Measurements from ENCODE around the gene ANKIB1. TPM values are rescaled to one million over a fixed set of nuclear protein-coding genes. Genes with fewer than 3 reads are reported as not detected.
"Not testable (repeated sequence)": the region's sequence is repeated elsewhere in the genome, so short reads cannot be mapped to it uniquely, and the experiment has no call there.

The ANKIB1 gene
- total RNA-seq, 4 donors from 2014 or later, result 11.5 to 24.2 (median 12.5) TPM

DNA sequence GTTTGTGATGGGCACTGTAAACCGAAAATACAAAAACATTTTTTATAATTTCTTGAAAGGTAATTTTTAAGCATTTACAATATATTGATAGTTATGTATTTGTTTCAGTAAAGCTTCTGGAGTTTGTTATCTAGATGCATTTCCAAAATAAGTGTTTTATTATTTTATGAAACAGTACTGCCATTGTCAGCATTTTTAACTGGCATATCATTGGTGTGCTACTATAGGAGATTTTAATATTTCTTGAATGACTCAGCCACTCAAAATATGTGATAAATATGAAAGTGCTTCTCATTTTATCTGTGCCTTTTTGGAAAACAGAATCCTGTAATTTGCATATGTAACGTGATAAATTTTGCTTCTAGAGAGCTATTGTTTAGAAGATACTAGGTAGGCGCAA, 97.9 kb downstream of the ANKIB1 start:
- Histone ChIP-seq H3K4me3 (no peak overlapping the region), H3K27me3 (no peaks in the 10 kb centered on the region), H3K36me3 (peaks cover 0 to 14% of the 10 kb centered on the region in 2 donors), H3K4me1 (no peaks in the 10 kb centered on the region), H3K27ac (no peak overlapping the region), H3K9me3 (no peaks in the 10 kb centered on the region)
- intact Hi-C loops (cut with DNase I; ENCODE audit: low total_unique reads) (no loop called here), in situ Hi-C loops (cut with MboI; ENCODE audit: low sequenced_read_pairs in 4 of 4) (no loop called here)
- TF ChIP-seq POLR2A (IDR thresholded peaks at IDR 0.05) (no peak), CTCF (IDR thresholded peaks at IDR 0.05 in 4 of 5, conservative IDR thresholded peaks at IDR 0.05 in 1 of 5) (no peak)
- ATAC-seq (no peak), DNase-seq (no peak)

DNA sequence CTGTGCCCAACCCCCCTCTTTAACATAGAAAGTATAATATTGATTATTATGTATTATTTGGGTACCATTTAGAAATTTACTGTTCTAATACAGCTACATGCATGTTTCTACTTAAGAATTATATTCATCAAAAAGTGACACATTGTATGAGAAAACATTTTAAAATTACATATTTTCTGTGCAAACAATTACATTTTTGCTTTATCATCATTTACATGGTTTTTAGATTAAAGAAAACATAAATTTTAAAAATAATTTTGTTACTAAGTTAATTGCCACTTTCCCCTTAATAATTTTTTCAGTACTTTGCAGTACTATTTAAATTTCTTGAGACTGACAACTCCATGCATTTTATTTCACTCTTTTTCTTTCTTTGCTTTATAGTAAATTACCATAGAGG, 106.2 kb downstream of the ANKIB1 start:
- no peaks in the 10 kb centered on the region for H3K27me3 ChIP-seq
- no peak overlapping the region for H3K27ac ChIP-seq
- no peak for DNase-seq
- in situ Hi-C loops (cut with MboI; ENCODE audit: low sequenced_read_pairs in 4 of 4) (no loop called here), intact Hi-C loops (cut with DNase I; ENCODE audit: low total_unique reads) (no loop called here)
- ATAC-seq, result no peak
- no peaks in the 10 kb centered on the region for H3K9me3 ChIP-seq
- no peak overlapping the region for H3K4me3 ChIP-seq
- TF ChIP-seq CTCF (IDR thresholded peaks at IDR 0.05 in 4 of 5, conservative IDR thresholded peaks at IDR 0.05 in 1 of 5) (no peak), POLR2A (IDR thresholded peaks at IDR 0.05) (no peak)
- peaks cover 3 to 26% of the 10 kb centered on the region in 2 donors for H3K36me3 ChIP-seq
- H3K4me1 ChIP-seq, result no peaks in the 10 kb centered on the region

DNA sequence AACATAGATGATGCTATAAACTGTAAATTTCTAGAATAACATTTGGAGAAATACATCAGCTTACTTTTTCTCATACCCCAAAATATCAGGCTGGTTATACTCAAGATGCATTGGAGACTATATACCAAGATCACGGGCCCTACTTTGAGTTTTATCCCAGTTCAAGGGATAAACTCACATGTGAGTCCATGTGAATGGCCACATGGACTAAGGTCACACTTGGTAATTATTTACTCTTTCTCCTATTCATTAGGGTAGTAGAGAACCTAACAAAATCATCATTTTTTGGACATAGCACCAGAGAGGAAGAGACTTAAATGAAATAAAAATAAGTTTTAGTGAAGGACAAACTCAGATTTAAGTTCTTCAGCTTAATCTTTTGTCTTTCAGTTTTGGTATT, 108.4 kb downstream of the ANKIB1 start:
- no peak for TF ChIP-seq POLR2A (IDR thresholded peaks at IDR 0.05)
- no peak for TF ChIP-seq CTCF (IDR thresholded peaks at IDR 0.05 in 4 of 5, conservative IDR thresholded peaks at IDR 0.05 in 1 of 5)
- H3K27me3 ChIP-seq, result no peaks in the 10 kb centered on the region
- peaks cover 3 to 28% of the 10 kb centered on the region in 2 donors for H3K36me3 ChIP-seq
- H3K4me3 ChIP-seq, result no peak overlapping the region
- intact Hi-C loops (cut with DNase I; ENCODE audit: low total_unique reads) (no loop called here), in situ Hi-C loops (cut with MboI; ENCODE audit: low sequenced_read_pairs in 4 of 4) (no loop called here)
- no peaks in the 10 kb centered on the region for H3K9me3 ChIP-seq
- DNase-seq (no peak), ATAC-seq (no peak)
- H3K27ac ChIP-seq, result no peak overlapping the region
- H3K4me1 ChIP-seq, result no peaks in the 10 kb centered on the region

DNA sequence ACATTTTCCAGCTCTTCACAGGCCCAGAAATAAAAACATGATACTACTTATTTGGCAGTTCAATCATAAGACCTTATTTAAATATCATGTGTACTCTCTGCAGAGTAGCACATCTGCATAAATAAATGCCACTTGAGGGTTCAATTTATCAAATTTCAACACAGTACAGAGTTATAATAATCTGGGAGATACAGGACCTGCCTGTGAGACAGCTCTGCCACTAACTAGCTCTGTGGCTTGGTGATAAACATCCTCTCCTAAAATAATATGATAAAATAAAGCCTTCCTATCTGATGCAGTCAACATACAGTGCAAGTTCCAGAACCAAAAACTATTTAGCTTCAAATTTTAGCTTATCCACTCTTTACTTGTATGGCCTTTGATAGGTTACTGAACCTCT, 110.6 kb downstream of the ANKIB1 start:
- in situ Hi-C loops (cut with MboI; ENCODE audit: low sequenced_read_pairs in 4 of 4), result no loop called here
- H3K4me1 ChIP-seq, result no peaks in the 10 kb centered on the region
- H3K4me3 ChIP-seq, result no peak overlapping the region
- DNase-seq (no peak), ATAC-seq (no peak)
- intact Hi-C loops (cut with DNase I; ENCODE audit: low total_unique reads), result no loop called here
- no peak overlapping the region for H3K27ac ChIP-seq
- H3K36me3 ChIP-seq, result peaks cover 3 to 29% of the 10 kb centered on the region in 2 donors
- H3K9me3 ChIP-seq, result no peaks in the 10 kb centered on the region
- TF ChIP-seq POLR2A (IDR thresholded peaks at IDR 0.05), result no peak
- TF ChIP-seq CTCF (IDR thresholded peaks at IDR 0.05 in 4 of 5, conservative IDR thresholded peaks at IDR 0.05 in 1 of 5), result no peak
- no peaks in the 10 kb centered on the region for H3K27me3 ChIP-seq

GRCh38 chr7:92357260-92357659, 111.5 kb downstream of the ANKIB1 start:
- TF ChIP-seq POLR2A (IDR thresholded peaks at IDR 0.05) (no peak), CTCF (IDR thresholded peaks at IDR 0.05 in 4 of 5, conservative IDR thresholded peaks at IDR 0.05 in 1 of 5) (no peak)

GRCh38 chr7:92359179-92359578, 113.4 kb downstream of the ANKIB1 start:
- DNase-seq; H3K4me1 ChIP-seq; H3K4me3 ChIP-seq; H3K9me3 ChIP-seq; intact Hi-C loops (cut with DNase I; ENCODE audit: low total_unique reads); H3K27me3 ChIP-seq; in situ Hi-C loops (cut with MboI; ENCODE audit: low sequenced_read_pairs in 4 of 4); ATAC-seq; H3K27ac ChIP-seq: not testable (repeated sequence)
- H3K36me3 ChIP-seq, result peaks cover 0 to 32% of the 10 kb centered on the region in 2 donors

More at GRCh38 chr7:92357260-92357659, 111.5 kb downstream of the ANKIB1 start:
- Histone ChIP-seq H3K36me3 (peaks cover 2 to 29% of the 10 kb centered on the region in 2 donors), H3K27ac (no peak overlapping the region), H3K27me3 (no peaks in the 10 kb centered on the region), H3K4me1 (no peaks in the 10 kb centered on the region), H3K4me3 (no peak overlapping the region), H3K9me3 (no peaks in the 10 kb centered on the region)
- intact Hi-C loops (cut with DNase I; ENCODE audit: low total_unique reads), result no loop called here
- no peak for DNase-seq
- in situ Hi-C loops (cut with MboI; ENCODE audit: low sequenced_read_pairs in 4 of 4), result no loop called here
- ATAC-seq, result no peak
